GM19395 (cell line): ENCODE results near the gene PACS2.

Experiments used
- ATAC-seq: cut with Tn5 transposase; IDR thresholded peaks from one replicate; pipeline ENCODE4 v1.9.1; 2021; ENCODE audit warnings: mild to moderate bottlenecking, moderate library complexity; ENCODE audit not compliant: unreplicated experiment

Gene PACS2

GRCh38 chr14:105384041-105384557, 69.6 kb downstream of the PACS2 start:
- no peak for ATAC-seq

GRCh38 chr14:105384605-105385321, 70.2 kb downstream of the PACS2 start:
- no peak for ATAC-seq

DNA sequence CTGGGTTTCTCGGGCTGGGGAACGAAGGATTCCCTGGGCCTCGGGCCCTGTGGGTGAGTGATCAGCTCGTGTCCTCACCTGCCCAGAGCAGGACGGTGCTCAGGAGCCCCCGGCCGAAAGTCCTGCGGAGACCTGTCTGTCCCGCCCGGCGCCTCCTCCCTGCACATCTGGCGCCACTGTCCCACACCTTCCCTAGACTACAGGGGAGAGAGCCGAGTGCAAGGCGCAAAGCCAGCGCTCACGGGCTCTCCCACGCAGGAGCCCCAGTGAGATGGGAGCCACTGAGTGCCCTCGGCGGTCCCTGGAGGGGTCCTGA, 70.7 kb downstream of the PACS2 start:
- ATAC-seq, result no peak

DNA sequence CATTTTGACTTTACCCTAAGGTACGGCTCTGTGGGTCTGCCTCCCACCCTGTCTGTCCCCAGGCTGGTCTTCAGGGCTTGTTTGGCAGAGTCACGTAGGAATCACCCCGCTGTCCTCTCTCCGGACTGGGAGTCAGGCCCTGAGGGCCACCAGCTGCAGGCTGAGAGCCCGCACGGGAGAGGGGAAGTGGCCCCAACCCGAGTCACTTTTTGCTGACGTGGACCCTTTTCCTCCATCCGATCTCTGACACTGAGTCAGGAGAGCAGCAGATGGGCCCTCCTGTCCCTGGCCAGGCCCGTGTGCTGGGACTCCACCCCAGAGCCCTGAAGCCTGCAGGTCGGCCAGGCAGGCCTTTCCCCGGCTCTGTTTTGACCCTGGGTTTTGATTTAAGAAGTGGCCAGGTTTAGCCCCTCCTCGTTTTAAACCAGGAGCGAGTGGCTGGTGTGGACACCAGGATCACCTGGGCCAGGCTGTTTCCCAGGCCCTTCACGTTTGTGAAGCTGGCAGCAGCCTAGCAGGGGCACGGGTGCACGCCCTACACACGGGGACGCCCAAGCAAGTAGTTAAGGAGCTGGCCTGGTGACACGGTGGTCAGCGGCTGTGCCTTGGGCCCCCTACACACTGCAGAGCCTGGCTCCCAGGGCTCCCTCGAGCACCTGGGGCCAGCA, 71.3 kb downstream of the PACS2 start:
- ATAC-seq, result no peak

GRCh38 chr14:105386581-105387529, 72.3 kb downstream of the PACS2 start:
- no peak for ATAC-seq

DNA sequence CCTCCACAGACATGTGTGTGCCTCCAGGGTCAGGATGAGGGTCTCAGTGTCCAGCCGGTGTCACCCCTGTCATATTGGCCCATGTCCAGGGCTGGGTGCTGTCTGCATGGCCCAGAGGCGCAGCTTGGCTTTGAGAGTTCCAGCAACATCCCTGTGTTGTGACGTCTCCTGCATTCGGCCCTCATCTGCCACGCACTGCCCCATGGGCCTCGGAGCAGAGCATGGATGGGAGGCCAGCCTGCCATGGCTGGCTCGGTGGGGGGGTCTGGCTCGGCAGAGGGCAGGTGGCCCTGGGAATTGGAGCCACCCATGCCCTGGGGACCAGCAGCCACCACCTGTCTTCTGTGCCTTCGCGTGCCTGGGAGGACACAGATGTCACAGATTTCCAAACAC, 73.0 kb downstream of the PACS2 start:
- no peak for ATAC-seq

GRCh38 chr14:105388110-105388951, 73.8 kb downstream of the PACS2 start:
- ATAC-seq, result no peak

DNA sequence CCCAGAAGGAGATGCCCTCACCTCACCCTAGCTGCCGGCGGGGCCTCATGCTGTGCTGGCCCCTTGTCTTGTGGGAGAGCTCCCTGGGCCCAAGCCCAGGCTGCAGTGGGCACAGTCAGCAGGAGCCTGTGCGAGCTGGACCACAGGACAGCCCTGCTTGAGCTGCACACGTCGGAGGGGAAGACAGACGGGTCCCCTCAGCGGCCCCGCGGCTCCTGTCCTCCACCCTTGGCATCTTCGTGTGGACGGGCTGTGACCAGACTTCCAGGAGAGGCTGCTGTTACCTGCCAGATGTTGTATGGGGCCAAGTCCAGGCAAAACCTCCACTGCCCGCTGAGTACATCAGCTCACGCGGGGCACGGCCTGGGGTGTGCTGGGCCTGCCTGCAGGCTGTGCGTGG, 74.4 kb downstream of the PACS2 start:
- ATAC-seq, result no peak

DNA sequence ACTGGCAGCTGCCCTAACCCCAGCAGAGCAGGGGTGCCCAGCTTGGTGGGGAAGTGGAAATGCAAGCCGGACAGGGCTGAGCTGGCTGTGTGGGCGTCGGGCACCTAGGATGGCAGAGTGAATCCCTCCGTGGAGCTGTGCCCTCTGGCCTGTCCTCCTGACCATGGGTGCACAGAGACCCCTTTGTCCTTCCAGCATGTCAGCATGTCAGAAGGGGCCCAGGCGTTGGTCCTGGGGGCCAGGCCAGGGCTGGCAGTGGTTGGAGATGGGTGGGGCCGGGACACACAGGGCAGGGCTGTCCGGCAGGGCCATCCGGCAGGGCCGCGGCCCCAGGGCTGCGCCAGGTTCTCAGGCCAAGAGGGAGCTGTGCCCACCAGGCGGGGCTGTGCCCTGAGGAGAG, 75.0 kb downstream of the PACS2 start:
- ATAC-seq, result no peak

DNA sequence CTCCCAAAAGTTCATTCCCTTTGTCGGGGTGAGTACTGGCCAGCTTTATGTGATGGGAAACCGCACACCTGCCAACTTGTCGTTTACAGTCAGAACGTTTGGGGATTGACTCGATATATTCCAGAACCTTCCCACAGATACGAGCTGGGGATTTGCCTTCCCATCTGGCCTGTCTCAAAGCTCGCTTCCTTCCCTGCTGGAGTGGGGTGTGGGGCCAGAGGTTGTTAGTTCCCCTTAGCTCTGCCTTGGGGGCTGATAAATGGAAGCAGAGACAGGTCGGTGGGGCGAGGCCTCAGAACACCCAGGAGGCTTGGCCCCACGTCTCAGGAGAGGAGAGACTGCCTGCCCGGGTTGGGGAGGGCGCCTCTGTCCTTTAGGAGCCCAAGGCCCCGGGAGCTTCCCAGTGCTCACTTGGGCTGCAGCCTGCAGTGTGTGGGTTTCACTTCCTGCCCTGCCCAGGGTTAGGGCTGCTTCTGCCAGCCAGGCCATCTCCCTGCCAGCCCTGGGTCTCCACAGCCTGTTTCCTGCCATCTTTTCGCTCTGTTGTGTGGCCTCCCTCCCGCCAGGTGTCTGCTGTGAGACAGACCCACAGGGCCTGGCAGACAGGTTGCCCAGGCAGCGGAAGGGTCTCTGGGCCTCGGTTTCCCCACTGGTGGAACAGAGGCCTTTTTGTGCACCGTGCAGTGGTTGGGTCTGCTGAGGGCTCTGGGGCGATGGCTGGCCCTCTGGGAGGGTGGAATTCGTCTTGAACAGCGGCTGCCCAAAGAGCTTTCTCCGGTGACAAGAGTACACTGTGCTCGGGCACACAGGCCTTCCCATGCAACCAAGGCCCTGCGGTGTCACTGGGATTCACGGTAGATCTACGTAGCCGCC, 75.7 kb downstream of the PACS2 start:
- no peak for ATAC-seq

DNA sequence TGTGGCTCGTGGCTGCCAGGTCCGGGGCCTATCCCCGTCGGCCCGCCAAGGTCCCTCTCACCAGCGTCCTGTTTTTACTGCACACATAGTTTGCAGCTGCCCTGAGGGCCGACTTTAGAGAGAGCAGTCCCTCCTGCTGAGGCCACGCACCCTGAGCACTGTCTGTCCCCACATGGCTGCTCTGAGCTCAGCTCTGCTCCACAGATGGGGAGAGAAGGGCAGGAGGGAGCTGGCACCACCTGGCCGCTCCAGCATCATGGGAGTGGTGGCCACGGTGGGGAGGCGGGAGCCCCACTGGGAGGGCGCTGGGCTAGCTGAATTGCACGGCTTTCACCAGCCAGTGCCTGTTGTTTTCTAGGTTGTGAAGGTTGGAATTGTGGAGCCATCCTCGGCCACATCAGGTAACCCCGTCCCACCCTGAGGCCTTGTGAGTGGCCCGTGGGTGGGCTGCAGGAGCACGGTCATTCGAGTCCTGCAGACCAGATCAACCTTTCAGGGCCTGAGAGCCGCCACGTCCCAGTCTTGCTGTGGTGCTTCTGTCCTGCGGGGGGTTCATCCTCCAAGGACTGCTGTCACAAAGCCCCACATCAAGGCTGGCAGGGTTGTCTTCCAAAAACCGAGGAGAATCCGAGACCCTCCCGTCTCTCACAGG, 76.4 kb downstream of the PACS2 start:
- no peak for ATAC-seq

DNA sequence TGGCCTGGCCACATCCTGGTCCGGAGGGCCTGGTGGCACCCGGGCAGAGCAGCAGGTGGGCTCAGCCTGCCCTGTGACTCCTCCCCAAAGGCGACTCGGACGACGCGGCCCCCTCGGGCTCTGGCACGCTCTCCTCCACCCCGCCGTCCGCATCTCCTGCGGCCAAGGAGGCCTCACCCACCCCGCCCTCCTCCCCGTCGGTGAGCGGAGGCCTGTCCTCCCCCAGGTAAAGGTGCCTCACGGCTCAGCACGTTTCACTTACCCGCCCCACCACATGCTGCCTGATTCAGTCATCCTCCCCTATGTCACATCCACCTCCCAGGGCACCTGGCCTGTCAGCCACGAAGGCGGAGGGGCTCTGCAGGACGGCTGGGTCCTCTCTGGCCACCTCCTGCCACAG, 77.0 kb downstream of the PACS2 start:
- ATAC-seq, result no peak

DNA sequence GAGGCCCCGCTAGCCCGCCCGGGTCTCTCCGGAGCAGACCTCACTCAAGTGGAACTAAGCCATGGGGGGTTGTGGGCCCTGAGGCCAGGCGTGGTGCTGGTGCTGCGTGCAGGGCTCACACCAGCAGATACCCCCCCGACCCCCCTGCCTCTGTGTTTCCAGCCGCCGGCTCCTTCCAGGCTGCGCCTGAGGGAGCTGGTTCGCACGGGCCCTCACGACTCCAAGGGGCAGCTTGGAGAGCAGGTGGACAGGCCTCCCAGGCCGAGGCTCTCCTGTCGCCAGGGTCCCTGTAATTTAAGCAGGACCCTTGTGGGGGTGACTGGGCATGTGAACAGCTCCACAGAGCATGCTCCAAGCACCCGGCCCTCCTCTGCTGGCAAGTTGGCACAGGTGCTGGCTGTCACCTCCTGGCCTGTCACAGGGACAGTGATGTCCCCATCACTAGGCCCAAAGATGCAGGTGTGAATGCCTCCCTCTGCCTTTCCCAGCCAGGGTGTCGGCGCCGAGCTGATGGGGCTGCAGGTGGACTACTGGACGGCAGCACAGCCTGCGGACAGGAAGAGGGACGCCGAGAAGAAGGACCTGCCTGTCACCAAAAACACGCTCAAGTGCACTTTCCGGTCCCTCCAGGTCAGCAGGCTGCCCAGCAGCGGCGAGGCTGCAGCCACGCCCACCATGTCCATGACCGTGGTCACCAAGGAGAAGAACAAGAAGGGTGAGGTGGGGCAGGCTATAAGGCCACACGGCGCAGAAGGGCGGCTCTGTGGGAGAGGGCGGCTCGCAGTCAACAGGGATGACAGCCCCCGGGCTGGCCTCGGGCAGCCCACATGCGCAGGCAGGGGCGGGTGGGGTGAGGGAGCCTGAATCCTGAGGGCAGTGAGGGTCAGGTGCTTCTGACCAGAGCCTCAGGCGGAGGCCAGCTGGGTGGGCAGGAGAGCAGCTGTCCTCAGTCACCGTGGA, 77.9 kb downstream of the PACS2 start:
- ATAC-seq, result no peak

GRCh38 chr14:105393151-105393550, 78.6 kb downstream of the PACS2 start:
- no peak for ATAC-seq

DNA sequence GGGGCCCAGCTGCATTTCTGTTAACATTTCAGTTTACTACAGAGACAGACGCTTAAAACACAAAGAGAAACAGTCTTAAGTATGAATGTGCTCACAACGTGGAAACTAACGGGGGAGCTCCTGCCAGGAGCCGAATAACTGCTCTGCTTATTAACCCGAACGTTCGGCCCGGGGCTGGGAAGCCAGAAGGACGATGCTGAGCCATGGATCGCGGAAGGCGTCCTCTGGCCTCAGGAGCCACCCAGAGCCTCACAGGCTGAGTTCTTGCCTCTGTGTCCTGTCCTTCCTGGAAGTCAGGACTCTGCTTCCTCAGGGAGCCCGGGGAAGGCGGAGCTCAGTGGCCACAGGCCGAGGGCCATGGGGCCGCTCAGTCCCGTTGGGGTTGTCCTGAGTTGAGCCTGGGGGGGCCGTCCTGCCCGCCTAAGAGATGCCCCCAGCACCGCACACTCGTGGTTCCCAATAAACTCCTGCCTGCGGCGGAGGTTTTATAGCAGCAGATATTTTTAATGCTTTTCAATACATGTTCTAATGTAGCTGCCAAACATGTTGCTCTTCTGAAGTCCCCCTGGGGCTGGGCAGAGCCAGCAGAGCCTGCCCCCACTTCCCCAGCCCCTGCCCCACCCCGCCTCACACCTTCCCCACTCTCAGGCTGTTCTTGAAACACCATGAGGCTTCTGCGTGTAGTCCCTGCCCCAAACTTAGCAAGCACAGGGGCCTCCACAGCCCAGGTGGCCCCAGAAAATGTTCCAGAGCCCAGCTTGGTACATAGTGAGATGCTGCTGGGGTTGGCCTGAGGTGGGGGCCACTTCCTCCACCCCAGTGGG, 80.4 kb downstream of the PACS2 start:
- no peak for ATAC-seq

DNA sequence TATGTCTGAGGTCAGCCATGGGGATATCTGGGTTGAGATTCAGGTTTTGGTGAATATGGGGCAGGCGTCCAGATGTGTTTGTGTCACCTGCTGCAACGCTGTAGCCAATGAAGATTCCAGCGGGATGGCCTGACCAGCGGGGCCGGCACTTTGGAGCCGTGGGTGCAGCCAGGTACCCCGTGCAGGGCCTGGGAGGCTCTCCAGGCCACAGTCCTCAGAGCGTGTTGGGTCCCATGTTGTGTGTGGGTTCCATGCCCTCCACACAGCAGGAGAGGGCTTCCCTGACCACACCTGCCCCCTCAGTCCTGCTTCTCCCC, 80.9 kb downstream of the PACS2 start:
- no peak for ATAC-seq

GRCh38 chr14:105397350-105397931, 82.9 kb downstream of the PACS2 start:
- no peak for ATAC-seq
